Peyer's patch (tissue), 4 donors: ENCODE data around the gene BICC1.

Experiments
- CTCF ChIP-seq, 6 experiments: fragments of 450-650 bp in 4 of 6; fragments of 200-600 bp in 2 of 6; sonication (generic) in 1 of 6; IDR thresholded peaks; one replicate each; pipeline ENCODE4 v1.5.1; 2017 to 2019; ENCODE audit warnings: antibody characterized with exemption in 6 of 6, mild to moderate bottlenecking in 3 of 6, moderate library complexity in 1 of 6
- POLR2A ChIP-seq, 2 donors: fragments of 450-650 bp; IDR thresholded peaks; one replicate each; pipeline ENCODE4 v1.5.1; 2017; ENCODE audit warnings: antibody characterized with exemption in 2 of 2, mild to moderate bottlenecking in 2 of 2, moderate library complexity in 2 of 2

- TF ChIP-seq CTCF (IDR thresholded peaks at IDR 0.05) (no peak), POLR2A (IDR thresholded peaks at IDR 0.05) (no peak)
These were observed 266.3 kb downstream of the BICC1 start for GRCh38 chr10:58778966-58779365.
